ENCODE data around the gene POLK. TPM values are rescaled to one million over a fixed set of nuclear protein-coding genes. Genes with fewer than 3 reads are reported as not detected.

Gene POLK
- total RNA-seq, 1 donor from 2014 or later, result 22.4 TPM

GRCh38 chr5:75469017-75469416 lies 42.7 kb upstream of the POLK start:
- DNase-seq (ENCODE audit: low read depth), result no peak
- Histone ChIP-seq H3K36me3 (ENCODE audit: control insufficient read depth, insufficient read depth, low read length) (no peaks in the 10 kb centered on the region), H3K4me3 (ENCODE audit: low read depth, low read length) (no peak overlapping the region), H3K27me3 (ENCODE audit: control insufficient read depth, insufficient read depth, low read length) (no peaks in the 10 kb centered on the region)
- FAIRE-seq, result no peak
- TF ChIP-seq CTCF (IDR thresholded peaks at IDR 0.05; ENCODE audit: insufficient read depth, low read length, severe bottlenecking), result no peak

- no peaks in the 10 kb centered on the region for H3K36me3 ChIP-seq (ENCODE audit: control insufficient read depth, insufficient read depth, low read length)
- no peaks in the 10 kb centered on the region for H3K27me3 ChIP-seq (ENCODE audit: control insufficient read depth, insufficient read depth, low read length)
- no peak overlapping the region for H3K4me3 ChIP-seq (ENCODE audit: low read depth, low read length)
- no peak for TF ChIP-seq CTCF (IDR thresholded peaks at IDR 0.05; ENCODE audit: insufficient read depth, low read length, severe bottlenecking)
- FAIRE-seq (no peak), DNase-seq (ENCODE audit: low read depth) (no peak)
These were observed 40.5 kb upstream of the POLK start for GRCh38 chr5:75471193-75471592.

- Histone ChIP-seq H3K27me3 (ENCODE audit: control insufficient read depth, insufficient read depth, low read length) (no peaks in the 10 kb centered on the region), H3K36me3 (ENCODE audit: control insufficient read depth, insufficient read depth, low read length) (no peaks in the 10 kb centered on the region), H3K4me3 (ENCODE audit: low read depth, low read length) (no peak overlapping the region)
- no peak for TF ChIP-seq CTCF (IDR thresholded peaks at IDR 0.05; ENCODE audit: insufficient read depth, low read length, severe bottlenecking)
- FAIRE-seq (no peak), DNase-seq (ENCODE audit: low read depth) (no peak)
These were observed 38.7 kb upstream of the POLK start for GRCh38 chr5:75472973-75473372.

- DNase-seq (ENCODE audit: low read depth), result no peak
- Histone ChIP-seq H3K27me3 (ENCODE audit: control insufficient read depth, insufficient read depth, low read length) (no peaks in the 10 kb centered on the region), H3K4me3 (ENCODE audit: low read depth, low read length) (no peak overlapping the region), H3K36me3 (ENCODE audit: control insufficient read depth, insufficient read depth, low read length) (no peaks in the 10 kb centered on the region)
- no peak for TF ChIP-seq CTCF (IDR thresholded peaks at IDR 0.05; ENCODE audit: insufficient read depth, low read length, severe bottlenecking)
- FAIRE-seq, result no peak
These were observed 38.2 kb upstream of the POLK start for GRCh38 chr5:75473463-75473862.

- Histone ChIP-seq H3K4me3 (ENCODE audit: low read depth, low read length) (no peak overlapping the region), H3K27me3 (ENCODE audit: control insufficient read depth, insufficient read depth, low read length) (no peaks in the 10 kb centered on the region), H3K36me3 (ENCODE audit: control insufficient read depth, insufficient read depth, low read length) (no peaks in the 10 kb centered on the region)
- no peak for TF ChIP-seq CTCF (IDR thresholded peaks at IDR 0.05; ENCODE audit: insufficient read depth, low read length, severe bottlenecking)
- FAIRE-seq (no peak), DNase-seq (ENCODE audit: low read depth) (no peak)
These were observed 36.3 kb upstream of the POLK start for GRCh38 chr5:75475364-75475763.

- no peak overlapping the region for H3K4me3 ChIP-seq (ENCODE audit: low read depth, low read length)
- no peaks in the 10 kb centered on the region for H3K36me3 ChIP-seq (ENCODE audit: control insufficient read depth, insufficient read depth, low read length)
- FAIRE-seq, result no peak
- no peak for DNase-seq (ENCODE audit: low read depth)
- TF ChIP-seq CTCF (IDR thresholded peaks at IDR 0.05; ENCODE audit: insufficient read depth, low read length, severe bottlenecking), result no peak
- H3K27me3 ChIP-seq (ENCODE audit: control insufficient read depth, insufficient read depth, low read length), result no peaks in the 10 kb centered on the region
These were observed 30.7 kb upstream of the POLK start for GRCh38 chr5:75481024-75481423.
